ENCODE results near the gene SYNDIG1L. TPM values are rescaled to one million over a fixed set of nuclear protein-coding genes. Genes with fewer than 3 reads are reported as not detected.

The SYNDIG1L gene
- total RNA-seq, 1 experiment from 2014 or later, result 1.4 TPM

DNA sequence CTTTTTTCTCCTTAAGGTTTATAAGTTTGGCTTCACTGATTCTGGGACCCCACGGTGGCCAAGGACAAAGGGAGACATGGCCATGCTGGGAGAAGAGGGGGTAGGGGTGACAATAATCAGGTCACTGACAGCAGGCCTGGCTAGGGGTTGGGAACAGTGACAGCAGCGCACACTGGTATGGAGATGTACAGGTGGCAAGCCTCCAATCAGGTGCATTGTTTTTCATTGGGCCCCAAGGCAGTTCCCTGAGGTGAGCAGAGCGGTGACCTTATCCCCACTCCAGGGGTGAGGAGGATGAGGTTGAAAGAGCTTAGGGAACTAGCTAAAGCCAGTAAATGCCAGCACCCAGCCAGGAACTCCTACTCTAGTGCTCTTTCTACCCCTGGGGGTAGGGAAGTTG is 1.4 kb downstream of the SYNDIG1L start:
- H3K27ac Mint-ChIP-seq, result no peak overlapping the region
- ATAC-seq (no peak), DNase-seq (ENCODE audit: low spot score) (no peak)
- ChIA-PET POLR2A (no interaction called here), CTCF (no interaction called here)
- no peak for TF ChIP-seq CREB1 (CRISPR knock-in tag; IDR thresholded peaks at IDR 0.05)
- TF ChIP-seq, protein P1, sequence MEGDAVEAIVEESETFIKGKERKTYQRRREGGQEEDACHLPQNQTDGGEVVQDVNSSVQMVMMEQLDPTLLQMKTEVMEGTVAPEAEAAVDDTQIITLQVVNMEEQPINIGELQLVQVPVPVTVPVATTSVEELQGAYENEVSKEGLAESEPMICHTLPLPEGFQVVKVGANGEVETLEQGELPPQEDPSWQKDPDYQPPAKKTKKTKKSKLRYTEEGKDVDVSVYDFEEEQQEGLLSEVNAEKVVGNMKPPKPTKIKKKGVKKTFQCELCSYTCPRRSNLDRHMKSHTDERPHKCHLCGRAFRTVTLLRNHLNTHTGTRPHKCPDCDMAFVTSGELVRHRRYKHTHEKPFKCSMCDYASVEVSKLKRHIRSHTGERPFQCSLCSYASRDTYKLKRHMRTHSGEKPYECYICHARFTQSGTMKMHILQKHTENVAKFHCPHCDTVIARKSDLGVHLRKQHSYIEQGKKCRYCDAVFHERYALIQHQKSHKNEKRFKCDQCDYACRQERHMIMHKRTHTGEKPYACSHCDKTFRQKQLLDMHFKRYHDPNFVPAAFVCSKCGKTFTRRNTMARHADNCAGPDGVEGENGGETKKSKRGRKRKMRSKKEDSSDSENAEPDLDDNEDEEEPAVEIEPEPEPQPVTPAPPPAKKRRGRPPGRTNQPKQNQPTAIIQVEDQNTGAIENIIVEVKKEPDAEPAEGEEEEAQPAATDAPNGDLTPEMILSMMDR (IDR thresholded peaks at IDR 0.05), result no peak
- TF ChIP-seq JAZF1 (CRISPR knock-in tag; IDR thresholded peaks at IDR 0.05), result no peak
- TF ChIP-seq, protein P2, sequence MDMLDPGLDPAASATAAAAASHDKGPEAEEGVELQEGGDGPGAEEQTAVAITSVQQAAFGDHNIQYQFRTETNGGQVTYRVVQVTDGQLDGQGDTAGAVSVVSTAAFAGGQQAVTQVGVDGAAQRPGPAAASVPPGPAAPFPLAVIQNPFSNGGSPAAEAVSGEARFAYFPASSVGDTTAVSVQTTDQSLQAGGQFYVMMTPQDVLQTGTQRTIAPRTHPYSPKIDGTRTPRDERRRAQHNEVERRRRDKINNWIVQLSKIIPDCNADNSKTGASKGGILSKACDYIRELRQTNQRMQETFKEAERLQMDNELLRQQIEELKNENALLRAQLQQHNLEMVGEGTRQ (CRISPR knock-in tag; IDR thresholded peaks at IDR 0.05), result no peak
- TF ChIP-seq GRHL2 (CRISPR knock-in tag; IDR thresholded peaks at IDR 0.05; ENCODE audit: insufficient replicate concordance, severe bottlenecking), result no peak
- no peak for TF ChIP-seq NR1H2 (CRISPR knock-in tag; IDR thresholded peaks at IDR 0.05)
- TF ChIP-seq NFE2L1 (CRISPR knock-in tag; IDR thresholded peaks at IDR 0.05), result no peak
- TF ChIP-seq STAT6 (CRISPR knock-in tag; conservative IDR thresholded peaks at IDR 0.05; ENCODE audit: low read depth), result no peak
- peaks cover 22% of the 10 kb centered on the region for H3K27me3 Mint-ChIP-seq (ENCODE audit: low read depth)
- 0 out of 2 replicates have a peak overlapping the region, but pooled peaks have one; percentile 19 for H3K4me3 Mint-ChIP-seq
- no peaks in the 10 kb centered on the region for H3K36me3 Mint-ChIP-seq
- H3K4me1 Mint-ChIP-seq, result peaks cover 52% of the 10 kb centered on the region
- no peaks in the 10 kb centered on the region for H3K9me3 Mint-ChIP-seq

DNA sequence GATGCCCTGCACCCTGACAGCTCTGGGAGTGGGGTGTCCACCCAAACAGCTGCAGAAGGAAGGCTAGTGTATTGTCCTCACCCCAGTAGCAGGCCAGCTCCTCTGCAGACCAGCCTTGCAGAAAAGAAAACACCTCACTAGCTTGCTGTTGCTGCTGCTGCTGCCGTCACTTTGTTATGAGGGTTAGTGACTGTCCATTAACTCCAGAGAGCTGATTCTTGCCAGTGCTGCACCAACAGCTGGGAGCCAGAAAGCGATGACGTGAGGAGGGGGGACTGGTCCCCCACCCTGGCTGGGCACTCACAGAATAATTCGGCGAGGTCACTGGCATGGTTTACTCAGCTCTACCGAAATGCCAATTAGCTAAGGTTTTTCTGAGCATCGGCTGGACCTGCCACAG is 2.8 kb downstream of the SYNDIG1L start:
- Mint-ChIP-seq H3K27me3 (ENCODE audit: low read depth) (peaks cover 22% of the 10 kb centered on the region), H3K36me3 (no peaks in the 10 kb centered on the region), H3K4me3 (no peak overlapping the region), H3K4me1 (peaks cover 38% of the 10 kb centered on the region), H3K27ac (no peak overlapping the region), H3K9me3 (no peaks in the 10 kb centered on the region)
- no peak for TF ChIP-seq ZNF671 (CRISPR knock-in tag; IDR thresholded peaks at IDR 0.05)
- no peak for TF ChIP-seq HMGA2 (CRISPR knock-in tag; IDR thresholded peaks at IDR 0.05)
- TF ChIP-seq GABPB1 (CRISPR knock-in tag; IDR thresholded peaks at IDR 0.05), result no peak
- TF ChIP-seq, protein P3, sequence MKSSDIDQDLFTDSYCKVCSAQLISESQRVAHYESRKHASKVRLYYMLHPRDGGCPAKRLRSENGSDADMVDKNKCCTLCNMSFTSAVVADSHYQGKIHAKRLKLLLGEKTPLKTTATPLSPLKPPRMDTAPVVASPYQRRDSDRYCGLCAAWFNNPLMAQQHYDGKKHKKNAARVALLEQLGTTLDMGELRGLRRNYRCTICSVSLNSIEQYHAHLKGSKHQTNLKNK (CRISPR knock-in tag; IDR thresholded peaks at IDR 0.05), result no peak
- no peak for TF ChIP-seq ZNF423 (CRISPR knock-in tag; IDR thresholded peaks at IDR 0.05)
- no peak for TF ChIP-seq SP1 (CRISPR knock-in tag; conservative IDR thresholded peaks at IDR 0.05)
- no peak for TF ChIP-seq GRHL2 (CRISPR knock-in tag; IDR thresholded peaks at IDR 0.05; ENCODE audit: insufficient replicate concordance, severe bottlenecking)
- no peak for TF ChIP-seq ZNF219 (CRISPR knock-in tag; IDR thresholded peaks at IDR 0.05; ENCODE audit: borderline replicate concordance)
- no peak for TF ChIP-seq CDX4 (CRISPR knock-in tag; IDR thresholded peaks at IDR 0.05; ENCODE audit: borderline replicate concordance)
- no peak for TF ChIP-seq STAT6 (CRISPR knock-in tag; conservative IDR thresholded peaks at IDR 0.05; ENCODE audit: low read depth)
- TF ChIP-seq, protein P4, sequence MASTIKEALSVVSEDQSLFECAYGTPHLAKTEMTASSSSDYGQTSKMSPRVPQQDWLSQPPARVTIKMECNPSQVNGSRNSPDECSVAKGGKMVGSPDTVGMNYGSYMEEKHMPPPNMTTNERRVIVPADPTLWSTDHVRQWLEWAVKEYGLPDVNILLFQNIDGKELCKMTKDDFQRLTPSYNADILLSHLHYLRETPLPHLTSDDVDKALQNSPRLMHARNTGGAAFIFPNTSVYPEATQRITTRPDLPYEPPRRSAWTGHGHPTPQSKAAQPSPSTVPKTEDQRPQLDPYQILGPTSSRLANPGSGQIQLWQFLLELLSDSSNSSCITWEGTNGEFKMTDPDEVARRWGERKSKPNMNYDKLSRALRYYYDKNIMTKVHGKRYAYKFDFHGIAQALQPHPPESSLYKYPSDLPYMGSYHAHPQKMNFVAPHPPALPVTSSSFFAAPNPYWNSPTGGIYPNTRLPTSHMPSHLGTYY (CRISPR knock-in tag; IDR thresholded peaks at IDR 0.05), result no peak
- TF ChIP-seq JUN (CRISPR knock-in tag; IDR thresholded peaks at IDR 0.05), result no peak
- no peak for TF ChIP-seq ZNF425 (CRISPR knock-in tag; conservative IDR thresholded peaks at IDR 0.05)
- no peak for TF ChIP-seq ZNF263 (CRISPR knock-in tag; IDR thresholded peaks at IDR 0.05; ENCODE audit: low read depth)
- TF ChIP-seq TP53 (CRISPR knock-in tag; IDR thresholded peaks at IDR 0.05), result no peak
- CTCF ChIA-PET, result interaction anchor here (0.7 to 1.5 kb wide), 2 partner anchors 22 to 79 kb away, joined by 3 to 5 read pairs; no protein-coding TSS in a partner anchor
- POLR2A ChIA-PET, result interaction anchor here (1.2 kb wide), 1 partner anchor 14 kb away, joined by 6 read pairs; no protein-coding TSS in a partner anchor
- ATAC-seq (no peak), DNase-seq (ENCODE audit: low spot score) (no peak)
